ENCODE data around the gene RAP1GAP2.

The RAP1GAP2 gene

DNA sequence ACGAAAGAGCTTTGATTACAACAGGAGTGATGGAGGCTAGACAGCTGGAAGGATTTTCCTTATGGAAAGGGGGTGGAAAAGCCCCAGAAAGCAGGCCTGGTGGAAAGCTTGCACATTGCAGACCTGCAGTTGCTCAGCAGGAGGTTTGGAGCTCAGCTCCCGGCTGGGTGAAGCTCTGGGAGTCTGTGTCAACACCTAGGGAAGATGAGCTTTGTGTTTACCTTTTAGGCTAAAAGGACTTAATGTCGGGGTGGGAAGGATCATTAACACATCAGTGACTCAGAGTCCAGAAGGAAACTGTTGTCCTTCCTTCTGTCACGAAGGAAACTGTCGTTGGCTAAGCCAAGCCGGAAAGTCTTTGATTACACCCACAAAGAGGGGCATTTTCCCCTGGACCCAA lies 48.2 kb downstream of the RAP1GAP2 start:
- FAIRE-seq (no peak), DNase-seq (ENCODE audit: insufficient read length, low spot score) (no peak)
- TF ChIP-seq, protein P1, sequence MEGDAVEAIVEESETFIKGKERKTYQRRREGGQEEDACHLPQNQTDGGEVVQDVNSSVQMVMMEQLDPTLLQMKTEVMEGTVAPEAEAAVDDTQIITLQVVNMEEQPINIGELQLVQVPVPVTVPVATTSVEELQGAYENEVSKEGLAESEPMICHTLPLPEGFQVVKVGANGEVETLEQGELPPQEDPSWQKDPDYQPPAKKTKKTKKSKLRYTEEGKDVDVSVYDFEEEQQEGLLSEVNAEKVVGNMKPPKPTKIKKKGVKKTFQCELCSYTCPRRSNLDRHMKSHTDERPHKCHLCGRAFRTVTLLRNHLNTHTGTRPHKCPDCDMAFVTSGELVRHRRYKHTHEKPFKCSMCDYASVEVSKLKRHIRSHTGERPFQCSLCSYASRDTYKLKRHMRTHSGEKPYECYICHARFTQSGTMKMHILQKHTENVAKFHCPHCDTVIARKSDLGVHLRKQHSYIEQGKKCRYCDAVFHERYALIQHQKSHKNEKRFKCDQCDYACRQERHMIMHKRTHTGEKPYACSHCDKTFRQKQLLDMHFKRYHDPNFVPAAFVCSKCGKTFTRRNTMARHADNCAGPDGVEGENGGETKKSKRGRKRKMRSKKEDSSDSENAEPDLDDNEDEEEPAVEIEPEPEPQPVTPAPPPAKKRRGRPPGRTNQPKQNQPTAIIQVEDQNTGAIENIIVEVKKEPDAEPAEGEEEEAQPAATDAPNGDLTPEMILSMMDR (IDR thresholded peaks at IDR 0.05; ENCODE audit: insufficient read depth, missing control alignments), result no peak

DNA sequence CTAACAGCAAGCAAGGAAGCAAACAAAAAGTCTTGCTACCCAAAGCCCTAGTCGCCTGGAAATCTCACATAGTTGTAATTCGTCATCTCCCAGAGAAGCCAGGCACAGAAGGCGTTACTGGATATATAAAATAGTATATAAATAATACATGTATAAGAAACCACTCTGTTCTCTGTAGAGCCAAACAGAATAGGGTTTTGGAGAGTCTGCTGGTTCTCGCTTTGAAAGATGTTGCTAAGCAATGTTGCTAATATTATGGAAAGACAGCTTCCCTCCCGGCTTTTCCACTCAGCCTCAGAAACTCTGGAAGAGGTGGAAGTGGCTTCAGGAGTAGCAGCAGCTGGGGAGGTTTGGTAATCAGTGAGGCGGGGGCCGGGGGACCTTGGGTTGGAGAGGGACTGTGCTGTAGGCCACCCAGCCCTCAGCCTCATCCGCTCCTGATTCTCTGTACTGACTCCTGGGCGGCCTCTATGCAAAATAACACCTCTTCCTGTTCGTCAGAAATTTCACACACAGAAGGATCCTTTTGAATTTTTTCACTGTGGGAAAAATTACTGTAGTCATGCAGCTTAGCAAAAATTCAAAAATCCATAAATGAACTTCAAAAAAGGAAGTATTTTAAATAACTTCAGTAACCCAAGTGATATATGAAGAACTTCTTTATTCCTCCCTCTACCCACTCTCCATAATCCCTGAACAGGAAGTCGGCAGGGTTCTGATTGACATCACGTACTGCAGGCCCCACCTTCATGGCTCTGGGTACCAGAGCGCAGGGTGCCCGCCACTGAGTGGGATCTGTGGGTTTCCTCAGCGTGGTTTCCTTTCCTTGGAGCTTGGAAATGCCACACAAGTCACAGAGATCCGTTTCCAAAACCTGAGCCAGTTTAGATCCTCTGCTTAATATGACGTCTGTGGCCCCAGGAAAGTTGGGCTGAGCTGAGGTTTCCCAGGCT lies 51.4 kb downstream of the RAP1GAP2 start:
- FAIRE-seq (no peak), DNase-seq (ENCODE audit: insufficient read length, low spot score) (no peak)

DNA sequence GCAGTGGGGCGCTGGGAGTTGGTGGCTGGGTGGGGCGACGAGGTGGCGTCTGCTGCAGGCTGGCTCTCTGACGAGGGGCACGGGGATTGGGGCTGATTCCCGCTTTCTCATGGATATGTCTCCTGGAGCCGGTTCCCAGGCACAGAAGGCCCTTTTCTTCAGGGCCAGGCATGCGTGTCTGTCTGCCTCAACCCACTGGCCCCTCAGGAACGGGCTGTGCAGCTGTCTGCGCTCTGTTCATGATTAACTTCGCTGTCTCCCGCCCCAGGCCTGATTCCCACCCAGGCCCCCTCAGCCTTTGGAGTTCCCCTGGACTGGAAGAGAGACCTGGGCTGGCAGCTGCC lies 53.1 kb downstream of the RAP1GAP2 start:
- DNase-seq (ENCODE audit: insufficient read length, low spot score), result no peak
- TF ChIP-seq, protein P1 (IDR thresholded peaks at IDR 0.05; ENCODE audit: insufficient read depth, missing control alignments), result no peak
- FAIRE-seq, result no peak

More for the DNA sequence above, 51.4 kb downstream of the RAP1GAP2 start:
- TF ChIP-seq, protein P1 (IDR thresholded peaks at IDR 0.05; ENCODE audit: insufficient read depth, missing control alignments), result no peak

DNA sequence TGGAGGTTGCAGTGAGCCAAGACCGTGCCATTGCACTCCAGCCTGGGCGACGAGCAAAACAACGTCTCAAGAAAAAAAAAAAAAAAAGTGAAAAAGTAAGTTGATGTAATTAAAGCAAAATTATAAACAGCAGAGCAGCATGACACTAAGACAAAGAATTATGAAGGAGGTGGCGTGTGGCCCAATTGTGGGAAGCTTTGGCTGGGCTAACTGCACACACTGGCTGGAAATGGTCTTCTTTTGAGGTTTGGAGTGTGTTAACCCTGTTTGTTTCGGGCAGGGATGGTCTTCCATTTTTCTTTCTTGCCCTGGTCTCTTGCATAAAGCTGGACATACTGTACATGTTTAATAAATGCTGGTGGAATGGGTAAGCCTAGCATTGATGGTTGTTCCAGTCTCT lies 54.8 kb downstream of the RAP1GAP2 start:
- TF ChIP-seq, protein P1 (IDR thresholded peaks at IDR 0.05; ENCODE audit: insufficient read depth, missing control alignments), result no peak
- DNase-seq (ENCODE audit: insufficient read length, low spot score), result no peak
- FAIRE-seq, result no peak

DNA sequence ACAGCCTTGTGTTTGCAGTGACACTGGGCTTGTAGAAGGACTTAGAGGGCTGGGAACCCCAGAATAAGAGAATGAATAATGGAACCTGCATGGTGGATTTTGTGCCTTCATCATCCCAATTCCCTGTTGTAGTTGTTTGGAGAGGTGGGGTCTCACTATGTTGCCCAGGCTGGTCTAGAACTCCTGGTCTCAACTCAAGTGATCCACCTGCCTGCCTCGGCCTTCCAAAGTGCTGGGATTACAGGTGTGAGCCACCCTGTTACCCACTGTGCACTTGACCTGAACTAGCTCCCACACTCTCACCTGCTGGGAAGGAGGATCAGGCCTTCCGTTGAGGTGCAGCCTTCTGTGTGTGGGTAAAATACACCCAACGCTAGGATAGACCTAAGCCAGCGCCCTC lies 55.4 kb downstream of the RAP1GAP2 start:
- TF ChIP-seq, protein P1 (IDR thresholded peaks at IDR 0.05; ENCODE audit: insufficient read depth, missing control alignments), result no peak
- FAIRE-seq, result no peak
- DNase-seq (ENCODE audit: insufficient read length, low spot score), result no peak

DNA sequence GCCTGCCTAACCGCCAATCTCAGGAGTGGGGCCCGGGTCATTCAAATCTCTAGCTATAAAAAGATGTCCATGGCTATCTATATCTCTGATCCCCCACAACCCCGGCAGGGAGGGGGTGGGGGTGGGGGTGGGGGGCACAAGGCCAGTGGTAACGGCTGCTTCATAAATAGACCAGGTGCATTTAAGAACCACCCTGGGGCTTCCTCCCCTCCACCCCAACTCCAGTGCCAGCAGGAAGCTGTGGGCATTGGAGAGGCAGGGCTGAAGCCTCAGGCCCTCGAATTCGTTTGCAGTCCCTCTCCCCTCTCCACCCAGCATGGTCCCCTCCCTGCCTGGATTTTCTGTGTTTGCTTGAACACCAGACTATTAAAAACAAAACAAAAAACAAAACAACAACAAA lies 56.0 kb downstream of the RAP1GAP2 start:
- DNase-seq (ENCODE audit: insufficient read length, low spot score) (no peak), FAIRE-seq (no peak)
- TF ChIP-seq, protein P1 (IDR thresholded peaks at IDR 0.05; ENCODE audit: insufficient read depth, missing control alignments), result no peak

DNA sequence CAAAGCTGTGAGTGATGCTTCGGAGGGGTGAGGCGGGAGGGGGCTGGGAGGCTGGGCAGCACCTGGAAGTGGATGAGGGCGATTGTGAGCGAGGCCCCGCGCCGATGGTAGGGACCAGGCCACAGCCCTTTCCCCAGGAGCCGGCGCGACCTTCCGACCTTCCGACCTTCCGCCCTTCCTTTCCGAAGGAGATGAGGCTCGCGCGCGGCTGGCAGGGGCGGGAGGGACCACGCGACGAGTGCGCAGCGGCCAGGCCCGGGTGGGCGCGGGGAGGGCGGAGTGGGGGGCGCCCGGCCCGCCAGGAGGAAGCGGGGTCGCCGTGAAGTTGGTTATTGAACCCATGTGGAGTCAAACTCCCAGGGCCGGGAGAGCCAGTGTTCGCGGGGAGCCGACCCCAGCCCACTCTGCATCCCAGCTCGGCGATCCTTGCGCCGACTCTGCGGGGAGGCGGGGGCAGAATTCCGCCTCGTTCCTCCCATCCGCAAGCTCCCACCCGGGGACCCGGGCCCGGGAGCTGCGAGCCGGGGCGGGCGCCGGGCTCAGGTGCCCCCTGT lies 56.6 kb downstream of the RAP1GAP2 start:
- TF ChIP-seq, protein P1 (IDR thresholded peaks at IDR 0.05; ENCODE audit: insufficient read depth, missing control alignments), result no peak
- FAIRE-seq (no peak), DNase-seq (ENCODE audit: insufficient read length, low spot score) (no peak)
